ENCODE results near the gene USE1. TPM values are rescaled to one million over a fixed set of nuclear protein-coding genes. Genes with fewer than 3 reads are reported as not detected.
"Not testable (repeated sequence)": the region's sequence is repeated elsewhere in the genome, so short reads cannot be mapped to it uniquely, and the experiment has no call there.

The USE1 gene
- 10 to 100 TPM; 27.2 to 32.8 TPM for total RNA-seq

GRCh38 chr19:17215127-17215971, at the start of gene USE1:
USE1 (plus strand) TSS chr19:17215357; CDS start chr19:17215406, 49 bp downstream.
- peaks cover 2 to 12% of the 10 kb centered on the region in 2 donors for H3K36me3 Mint-ChIP-seq (ENCODE audit: insufficient read depth in 2 of 2)
- peaks cover 30% of the 10 kb centered on the region for H3K4me1 Mint-ChIP-seq (ENCODE audit: low read depth)
- no peaks in the 10 kb centered on the region for H3K9me3 Mint-ChIP-seq
- peak; percentile 89 to 91 for DNase-seq
- no peaks in the 10 kb centered on the region for H3K27me3 Mint-ChIP-seq (ENCODE audit: low read depth)
- H3K27ac Mint-ChIP-seq = peak within 1 kb of the TSS; percentile 93
- peak; percentile 96 to 98 for ATAC-seq (replicated peaks in 1 of 2)
- H3K4me3 Mint-ChIP-seq = peak within 1 kb of the TSS; percentile 85 to 87

GRCh38 chr19:17165715-17166114, 49.4 kb upstream of the USE1 start:
- H3K4me3 Mint-ChIP-seq = no peak overlapping the region
- H3K27me3 Mint-ChIP-seq (ENCODE audit: low read depth) = no peaks in the 10 kb centered on the region
- ATAC-seq (replicated peaks in 1 of 2) (no peak), DNase-seq (no peak)
- peaks cover 18 to 30% of the 10 kb centered on the region in 2 donors for H3K36me3 Mint-ChIP-seq (ENCODE audit: insufficient read depth in 2 of 2)
- peaks cover 7% of the 10 kb centered on the region for H3K4me1 Mint-ChIP-seq (ENCODE audit: low read depth)
- H3K27ac Mint-ChIP-seq = no peak overlapping the region
- peaks cover 0 to 2% of the 10 kb centered on the region in 2 donors for H3K9me3 Mint-ChIP-seq

GRCh38 chr19:17170538-17171297, 44.4 kb upstream of the USE1 start:
- Mint-ChIP-seq H3K9me3 (no peaks in the 10 kb centered on the region), H3K4me3 (no peak overlapping the region), H3K4me1 (ENCODE audit: low read depth) (peaks cover 24% of the 10 kb centered on the region), H3K36me3 (ENCODE audit: insufficient read depth in 2 of 2) (peaks cover 11 to 16% of the 10 kb centered on the region in 2 donors), H3K27ac (peak overlapping the region; percentile 81), H3K27me3 (ENCODE audit: low read depth) (no peaks in the 10 kb centered on the region)
- DNase-seq = peak; percentile 30 to 36
- ATAC-seq (replicated peaks in 1 of 2) = peak; percentile 61 to 80

- H3K27me3 Mint-ChIP-seq (ENCODE audit: low read depth) = no peaks in the 10 kb centered on the region
- no peak overlapping the region for H3K4me3 Mint-ChIP-seq
- no peak for ATAC-seq (replicated peaks in 1 of 2)
- DNase-seq = no peak
- H3K27ac Mint-ChIP-seq = no peak overlapping the region
- H3K9me3 Mint-ChIP-seq = no peaks in the 10 kb centered on the region
- peaks cover 24% of the 10 kb centered on the region for H3K4me1 Mint-ChIP-seq (ENCODE audit: low read depth)
- peaks cover 11 to 22% of the 10 kb centered on the region in 2 donors for H3K36me3 Mint-ChIP-seq (ENCODE audit: insufficient read depth in 2 of 2)
These were observed 43.3 kb upstream of the USE1 start for GRCh38 chr19:17171874-17172273.

GRCh38 chr19:17172624-17173345, 42.4 kb upstream of the USE1 start:
- no peaks in the 10 kb centered on the region for H3K9me3 Mint-ChIP-seq
- H3K27me3 Mint-ChIP-seq (ENCODE audit: low read depth) = no peaks in the 10 kb centered on the region
- ATAC-seq (replicated peaks in 1 of 2) = no peak
- no peak for DNase-seq
- peaks cover 24% of the 10 kb centered on the region for H3K4me1 Mint-ChIP-seq (ENCODE audit: low read depth)
- peak overlapping the region; percentile 82 for H3K27ac Mint-ChIP-seq
- no peak overlapping the region for H3K4me3 Mint-ChIP-seq
- peaks cover 11 to 22% of the 10 kb centered on the region in 2 donors for H3K36me3 Mint-ChIP-seq (ENCODE audit: insufficient read depth in 2 of 2)

- no peak overlapping the region for H3K27ac Mint-ChIP-seq
- H3K4me1 Mint-ChIP-seq (ENCODE audit: low read depth) = peaks cover 11% of the 10 kb centered on the region
- H3K4me3 Mint-ChIP-seq = no peak overlapping the region
- ATAC-seq (replicated peaks in 1 of 2) (no peak), DNase-seq (no peak)
- no peaks in the 10 kb centered on the region for H3K9me3 Mint-ChIP-seq
- peaks cover 5 to 12% of the 10 kb centered on the region in 2 donors for H3K36me3 Mint-ChIP-seq (ENCODE audit: insufficient read depth in 2 of 2)
- no peaks in the 10 kb centered on the region for H3K27me3 Mint-ChIP-seq (ENCODE audit: low read depth)
These were observed 36.9 kb upstream of the USE1 start for GRCh38 chr19:17178291-17178690.

GRCh38 chr19:17180997-17181702, 34.0 kb upstream of the USE1 start:
- no peak for DNase-seq
- Mint-ChIP-seq H3K9me3 (no peaks in the 10 kb centered on the region), H3K27ac (no peak overlapping the region), H3K4me3 (no peak overlapping the region), H3K36me3 (ENCODE audit: insufficient read depth in 2 of 2) (peaks cover 0 to 7% of the 10 kb centered on the region in 2 donors), H3K4me1 (ENCODE audit: low read depth) (peaks cover 22% of the 10 kb centered on the region), H3K27me3 (ENCODE audit: low read depth) (no peaks in the 10 kb centered on the region)
- ATAC-seq (replicated peaks in 1 of 2) = no peak

GRCh38 chr19:17183271-17183761, 31.8 kb upstream of the USE1 start:
- H3K36me3 Mint-ChIP-seq (ENCODE audit: insufficient read depth in 2 of 2) = peaks cover 0 to 5% of the 10 kb centered on the region in 2 donors
- peak; percentile 13 to 25 for DNase-seq
- peak overlapping the region; percentile 99 for H3K27ac Mint-ChIP-seq

GRCh38 chr19:17183858-17184321, 31.3 kb upstream of the USE1 start:
- Mint-ChIP-seq H3K36me3 (ENCODE audit: insufficient read depth in 2 of 2) (peaks cover 0 to 5% of the 10 kb centered on the region in 2 donors), H3K9me3 (no peaks in the 10 kb centered on the region), H3K4me3 (peak overlapping the region; percentile 90 to 97), H3K4me1 (ENCODE audit: low read depth) (peaks cover 22% of the 10 kb centered on the region), H3K27ac (peak overlapping the region; percentile 99), H3K27me3 (ENCODE audit: low read depth) (no peaks in the 10 kb centered on the region)
- peak; percentile 64 to 68 for ATAC-seq (replicated peaks in 1 of 2)
- DNase-seq = peak; percentile 25 to 27

More at GRCh38 chr19:17183271-17183761, 31.8 kb upstream of the USE1 start:
- no peaks in the 10 kb centered on the region for H3K9me3 Mint-ChIP-seq
- no peaks in the 10 kb centered on the region for H3K27me3 Mint-ChIP-seq (ENCODE audit: low read depth)
- peak; percentile 28 to 31 for ATAC-seq (replicated peaks in 1 of 2)
- H3K4me1 Mint-ChIP-seq (ENCODE audit: low read depth) = peaks cover 22% of the 10 kb centered on the region
- peak overlapping the region; percentile 90 to 97 for H3K4me3 Mint-ChIP-seq

- H3K36me3 Mint-ChIP-seq (ENCODE audit: insufficient read depth in 2 of 2) = peaks cover 0 to 5% of the 10 kb centered on the region in 2 donors
- H3K27ac Mint-ChIP-seq = peak overlapping the region; percentile 99
- no peaks in the 10 kb centered on the region for H3K9me3 Mint-ChIP-seq
These were observed 30.8 kb upstream of the USE1 start for GRCh38 chr19:17184371-17184841.

GRCh38 chr19:17185590-17185989, 29.6 kb upstream of the USE1 start:
- Mint-ChIP-seq H3K27ac (peak overlapping the region; percentile 19), H3K4me1 (ENCODE audit: low read depth) (peaks cover 22% of the 10 kb centered on the region), H3K36me3 (ENCODE audit: insufficient read depth in 2 of 2) (peaks cover 0 to 8% of the 10 kb centered on the region in 2 donors), H3K4me3 (peak overlapping the region in 1 of 2 donors; percentile 12), H3K9me3 (no peaks in the 10 kb centered on the region), H3K27me3 (ENCODE audit: low read depth) (no peaks in the 10 kb centered on the region)
- DNase-seq (no peak), ATAC-seq (replicated peaks in 1 of 2) (no peak)

More at GRCh38 chr19:17184371-17184841, 30.8 kb upstream of the USE1 start:
- Mint-ChIP-seq H3K4me3 (peak overlapping the region; percentile 90 to 97), H3K4me1 (ENCODE audit: low read depth) (peaks cover 22% of the 10 kb centered on the region), H3K27me3 (ENCODE audit: low read depth) (no peaks in the 10 kb centered on the region)
- DNase-seq = peak; percentile 47 to 59
- peak; percentile 81 to 90 for ATAC-seq (replicated peaks in 1 of 2)

- H3K4me1 Mint-ChIP-seq (ENCODE audit: low read depth); DNase-seq; H3K9me3 Mint-ChIP-seq; H3K27ac Mint-ChIP-seq; H3K4me3 Mint-ChIP-seq; H3K27me3 Mint-ChIP-seq (ENCODE audit: low read depth); ATAC-seq (replicated peaks in 1 of 2): not testable (repeated sequence)
- H3K36me3 Mint-ChIP-seq (ENCODE audit: insufficient read depth in 2 of 2) = peaks cover 11 to 24% of the 10 kb centered on the region in 2 donors
These were observed 23.4 kb upstream of the USE1 start for GRCh38 chr19:17191736-17192135.
